MM.1S (cell line): ENCODE data around the gene ZNF718.
A peak's percentile ranks its signal among the peaks of the same experiment; 100 is the strongest.
"Not testable (repeated sequence)": the region's sequence is repeated elsewhere in the genome, so short reads cannot be mapped to it uniquely, and the experiment has no call there.

Experiments
- DNase-seq: peaks from one replicate; pipeline ENCODE4 v3.0.0-alpha.2; 2015
- H2AFZ ChIP-seq: fragments of 300-600 bp; sonication (generic); 2 replicates; pipeline ENCODE4 v1.6.0; 2016; ENCODE audit warnings: antibody characterized with exemption, low read length
- H3F3A ChIP-seq: fragments of 300-600 bp; sonication (generic); 2 replicates; pipeline ENCODE4 v1.6.1; 2016; ENCODE audit warnings: mild to moderate bottlenecking, antibody characterized with exemption, low read length, moderate library complexity, mixed read lengths; ENCODE audit not compliant: insufficient read depth
- H3K27ac ChIP-seq: fragments of 300-600 bp; sonication (generic); 2 replicates; pipeline ENCODE4 v1.5.1; 2016; ENCODE audit warnings: mild to moderate bottlenecking, low read length
- H3K27me3 ChIP-seq: fragments of 300-600 bp; sonication (generic); replicated peaks from 2 replicates; pipeline ENCODE4 v1.6.0; 2016; ENCODE audit warnings: low read length; ENCODE audit not compliant: insufficient read depth
- H3K36me3 ChIP-seq: fragments of 300-600 bp; sonication (generic); replicated peaks from 2 replicates; pipeline ENCODE4 v1.6.1; 2016; ENCODE audit warnings: mild to moderate bottlenecking, low read length, mixed read lengths; ENCODE audit not compliant: insufficient read depth
- H3K4me1 ChIP-seq: fragments of 300-600 bp; sonication (generic); 2 replicates; pipeline ENCODE4 v1.6.1; 2016; ENCODE audit warnings: low read length, mixed read lengths
- H3K4me2 ChIP-seq: fragments of 300-600 bp; sonication (generic); 2 replicates; pipeline ENCODE4 v1.6.0; 2016; ENCODE audit warnings: low read depth, low read length
- H3K4me3 ChIP-seq: fragments of 300-600 bp; sonication (generic); 2 replicates; pipeline ENCODE4 v1.5.1; 2016; ENCODE audit warnings: low read length, mixed read lengths
- H3K79me2 ChIP-seq: fragments of 300-600 bp; sonication (generic); 2 replicates; pipeline ENCODE4 v1.6.1; 2016; ENCODE audit warnings: mixed run types, low read length, mixed read lengths
- H3K9ac ChIP-seq: fragments of 300-600 bp; sonication (generic); 2 replicates; pipeline ENCODE4 v1.6.1; 2016; ENCODE audit warnings: low read length, mixed read lengths
- H3K9me2 ChIP-seq: fragments of 300-600 bp; sonication (generic); replicated peaks from 2 replicates; pipeline ENCODE4 v1.6.1; 2016; ENCODE audit warnings: mild to moderate bottlenecking, low read length, mixed read lengths; ENCODE audit not compliant: insufficient read depth
- H3K9me3 ChIP-seq: fragments of 300-600 bp; sonication (generic); replicated peaks from 2 replicates; pipeline ENCODE4 v1.6.1; 2016; ENCODE audit warnings: mild to moderate bottlenecking, low read length, mixed read lengths; ENCODE audit not compliant: insufficient read depth
- H4K20me1 ChIP-seq: fragments of 300-600 bp; sonication (generic); 2 replicates; pipeline ENCODE4 v1.6.1; 2016; ENCODE audit warnings: mild to moderate bottlenecking, low read length, moderate library complexity, mixed read lengths; ENCODE audit not compliant: insufficient read depth
- CTCF ChIP-seq: fragments of 300-600 bp; sonication (generic); IDR thresholded peaks from 2 replicates; pipeline ENCODE4 v1.5.1; 2016; ENCODE audit warnings: antibody characterized with exemption, low read length, mixed read lengths
- EZH2 ChIP-seq: fragments of 300-600 bp; sonication (generic); optimal IDR thresholded peaks from 2 replicates; pipeline ENCODE3; 2017; ENCODE audit warnings: low read depth, mild to moderate bottlenecking, antibody characterized with exemption, low read length, mixed read lengths
- EZH2phosphoT487 ChIP-seq: fragments of 300-600 bp; sonication (generic); IDR thresholded peaks from 2 replicates; pipeline ENCODE4 v1.6.1; 2018; ENCODE audit warnings: antibody characterized with exemption, low read length

ZNF718 gene

DNA sequence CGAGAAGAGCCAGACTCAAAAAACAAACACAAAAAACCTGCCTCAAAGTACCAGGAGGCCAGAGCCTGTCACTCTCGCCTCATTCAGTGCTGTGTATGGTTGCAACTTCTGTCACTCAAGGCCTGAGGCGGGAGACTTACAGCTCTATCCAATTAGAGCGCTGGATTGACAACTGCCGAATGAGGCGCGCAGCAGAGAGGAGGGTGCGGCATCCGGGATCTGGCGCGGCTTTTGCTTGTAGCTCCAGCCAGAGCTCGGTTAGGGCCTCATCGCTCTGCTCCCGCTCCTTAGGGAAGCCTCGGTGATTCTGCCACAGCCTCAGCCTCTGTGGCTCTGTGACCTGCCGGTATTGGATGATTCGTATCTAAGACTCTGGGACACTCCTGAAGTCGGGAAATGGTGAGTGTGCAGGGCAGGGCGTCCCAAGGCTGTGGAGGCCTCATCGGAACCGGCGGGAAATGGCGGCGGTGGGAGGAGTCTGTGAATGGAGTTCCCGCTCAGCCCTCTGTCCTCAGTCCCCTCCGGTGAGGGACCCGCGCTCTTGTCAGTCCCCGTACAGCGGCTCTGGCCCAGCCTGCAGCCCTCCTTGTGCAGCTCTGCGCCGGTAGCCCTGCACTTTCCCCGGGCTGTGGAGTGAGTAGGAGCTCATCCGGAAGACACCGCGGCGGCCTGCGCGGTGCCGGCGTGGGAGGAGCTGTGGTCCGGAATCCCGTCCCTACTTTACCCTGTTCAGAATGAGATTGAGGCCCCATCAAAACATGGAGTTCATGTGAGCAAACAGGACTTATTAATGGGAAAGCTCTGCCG, at the start of gene ZNF718:
ZNF718 (plus strand) TSS at position 227 of the 807 bp plus-strand sequence; CDS start at position 397, 170 bp downstream.
- Histone ChIP-seq H3K36me3 (no peaks in the 10 kb centered on the region), H3K9me3 (no peaks in the 10 kb centered on the region; the same call in 1 of the 2 replicates), H4K20me1 (no peaks in the 10 kb centered on the region), H3F3A (no peaks in the 10 kb centered on the region), H2AFZ (peak within 1 kb of the TSS; percentile 27; the same call in 1 of the 2 replicates), H3K79me2 (peaks cover 7% of the 10 kb centered on the region), H3K4me1 (no peaks in the 10 kb centered on the region), H3K4me2 (peak within 1 kb of the TSS; percentile 19; the same call in 1 of the 2 replicates), H3K27me3 (no peaks in the 10 kb centered on the region), H3K27ac (peak within 1 kb of the TSS; percentile 53; the same call in 1 of the 2 replicates), H3K9me2 (no peaks in the 10 kb centered on the region), H3K4me3 (peak within 1 kb of the TSS; percentile 62), H3K9ac (peak within 1 kb of the TSS; percentile 55; the same call in 1 of the 2 replicates)
- TF ChIP-seq EZH2phosphoT487 (no peak), EZH2 (no peak), CTCF (no peak)
- DNase-seq = peak; percentile 69

DNA sequence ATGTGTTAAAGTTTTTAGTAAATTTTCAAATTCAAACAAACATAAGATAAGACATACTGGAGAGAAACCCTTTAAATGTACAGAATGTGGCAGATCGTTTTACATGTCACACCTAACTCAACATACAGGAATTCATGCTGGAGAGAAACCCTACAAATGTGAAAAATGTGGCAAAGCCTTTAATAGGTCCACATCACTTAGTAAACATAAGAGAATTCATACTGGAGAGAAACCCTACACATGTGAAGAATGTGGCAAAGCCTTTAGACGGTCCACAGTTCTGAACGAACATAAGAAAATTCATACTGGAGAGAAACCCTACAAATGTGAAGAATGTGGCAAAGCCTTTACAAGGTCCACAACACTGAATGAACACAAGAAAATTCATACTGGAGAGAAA, 38.4 kb upstream of the ZNF718 start:
- no peaks in the 10 kb centered on the region for H3K27me3 ChIP-seq
- H3K27ac ChIP-seq = no peak overlapping the region
- no peak overlapping the region for H3K4me3 ChIP-seq
- no peaks in the 10 kb centered on the region for H3K9me2 ChIP-seq
- H4K20me1 ChIP-seq = no peaks in the 10 kb centered on the region
- no peak overlapping the region for H2AFZ ChIP-seq
- no peaks in the 10 kb centered on the region for H3K79me2 ChIP-seq
- no peaks in the 10 kb centered on the region for H3K4me1 ChIP-seq
- no peaks in the 10 kb centered on the region for H3K36me3 ChIP-seq
- no peak overlapping the region for H3K9ac ChIP-seq
- no peak overlapping the region for H3K4me2 ChIP-seq
- TF ChIP-seq EZH2 (no peak), CTCF (no peak), EZH2phosphoT487 (no peak)
- DNase-seq = no peak
- no peaks in the 10 kb centered on the region for H3F3A ChIP-seq
- H3K9me3 ChIP-seq = no peaks in the 10 kb centered on the region

DNA sequence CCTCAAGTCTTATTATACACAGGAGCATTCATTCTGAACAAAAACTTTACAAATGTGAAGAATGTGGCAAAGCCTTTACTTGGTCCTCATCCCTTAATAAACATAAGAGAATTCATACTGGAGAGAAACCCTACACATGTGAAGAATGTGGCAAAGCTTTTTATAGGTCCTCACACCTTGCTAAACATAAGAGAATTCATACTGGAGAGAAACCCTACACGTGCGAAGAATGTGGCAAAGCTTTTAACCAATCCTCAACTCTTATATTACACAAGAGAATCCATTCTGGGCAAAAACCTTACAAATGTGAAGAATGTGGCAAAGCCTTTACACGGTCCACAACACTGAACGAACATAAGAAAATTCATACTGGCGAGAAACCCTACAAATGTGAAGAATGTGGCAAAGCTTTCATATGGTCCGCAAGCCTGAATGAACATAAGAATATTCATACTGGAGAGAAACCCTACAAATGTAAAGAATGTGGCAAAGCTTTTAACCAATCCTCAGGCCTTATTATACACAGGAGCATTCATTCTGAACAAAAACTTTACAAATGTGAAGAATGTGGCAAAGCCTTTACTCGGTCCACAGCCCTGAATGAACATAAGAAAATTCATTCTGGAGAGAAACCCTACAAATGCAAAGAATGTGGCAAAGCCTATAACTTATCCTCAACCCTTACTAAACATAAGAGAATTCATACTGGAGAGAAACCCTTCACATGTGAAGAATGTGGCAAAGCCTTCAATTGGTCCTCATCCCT, 37.6 kb upstream of the ZNF718 start:
- not testable (repeated sequence) for H3K27me3 ChIP-seq, H4K20me1 ChIP-seq, H3K27ac ChIP-seq, H2AFZ ChIP-seq, H3K79me2 ChIP-seq, H3K4me3 ChIP-seq, H3K9ac ChIP-seq, H3K36me3 ChIP-seq, H3F3A ChIP-seq, H3K9me2 ChIP-seq, H3K4me1 ChIP-seq, H3K9me3 ChIP-seq, H3K4me2 ChIP-seq, DNase-seq
